Medulla oblongata (tissue), 1 donor: ENCODE measurements around the gene TTC39C.
A peak's percentile ranks its signal among the peaks of the same experiment; 100 is the strongest.
"Not testable (repeated sequence)": the region's sequence is repeated elsewhere in the genome, so short reads cannot be mapped to it uniquely, and the experiment has no call there.

Experiments used
- DNase-seq: peaks from one replicate; pipeline ENCODE4 v3.0.0-alpha.2; 2015; ENCODE audit errors: extremely low spot score

Gene TTC39C

GRCh38 chr18:24053211-24053610 lies 38.7 kb downstream of the TTC39C start:
- no peak for DNase-seq

GRCh38 chr18:24054130-24054529 lies 39.6 kb downstream of the TTC39C start:
- DNase-seq = peak; percentile 45

DNA sequence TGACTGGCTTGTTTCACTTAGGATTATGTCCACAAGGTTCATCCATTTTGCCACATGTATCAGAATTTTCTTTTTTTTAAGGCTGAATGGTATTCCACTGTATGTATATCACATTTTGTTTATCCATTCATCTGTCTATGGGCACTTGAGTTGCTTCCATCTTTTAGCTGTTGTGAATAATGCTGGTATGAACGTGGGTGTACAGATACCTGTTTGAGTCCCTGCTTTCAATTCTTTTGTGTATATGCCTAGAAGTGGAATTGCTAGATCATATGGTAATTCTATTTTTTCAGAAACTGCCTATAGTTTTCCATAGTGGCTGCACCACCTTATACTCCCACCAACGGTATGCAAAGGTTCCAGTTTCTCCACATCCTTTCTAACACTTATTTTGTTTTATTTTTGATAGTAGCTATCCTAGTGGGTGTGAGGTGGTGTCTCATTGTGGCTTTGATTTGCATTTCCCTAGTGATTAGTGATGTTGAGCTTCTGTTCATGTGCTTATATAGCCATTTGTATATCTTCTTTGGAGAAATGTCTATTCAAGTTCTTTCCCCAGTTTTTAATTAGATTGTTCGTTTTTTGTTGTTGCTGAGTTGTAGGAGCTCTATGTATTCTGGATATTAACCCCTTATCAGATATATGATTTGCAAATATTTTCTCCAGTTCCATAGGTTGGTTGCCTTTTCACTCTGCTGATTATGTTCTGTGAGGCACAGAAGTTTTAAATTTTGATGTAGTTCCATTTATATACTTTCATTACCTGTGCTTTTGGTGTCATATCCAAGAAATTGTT lies 40.7 kb downstream of the TTC39C start:
- DNase-seq = no peak

DNA sequence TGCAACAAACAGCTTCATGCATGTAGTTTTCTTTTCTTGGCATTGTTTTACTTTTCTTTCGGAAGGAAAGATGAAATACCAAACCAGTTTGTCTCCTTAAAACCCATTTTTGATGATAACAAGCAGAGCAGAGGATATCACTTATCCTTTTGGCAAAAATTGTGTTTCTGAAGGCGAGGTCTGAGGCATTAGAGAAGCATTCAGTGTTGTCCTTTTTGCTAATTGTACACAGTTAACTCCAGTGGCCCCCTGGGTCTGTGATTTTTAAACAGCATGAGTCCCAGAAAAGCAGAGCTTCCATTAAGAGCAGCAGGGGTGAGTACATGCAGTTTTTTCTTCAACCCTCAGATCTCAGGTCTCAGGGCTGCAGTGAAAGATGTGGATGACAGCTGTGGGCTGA lies 41.3 kb downstream of the TTC39C start:
- no peak for DNase-seq

DNA sequence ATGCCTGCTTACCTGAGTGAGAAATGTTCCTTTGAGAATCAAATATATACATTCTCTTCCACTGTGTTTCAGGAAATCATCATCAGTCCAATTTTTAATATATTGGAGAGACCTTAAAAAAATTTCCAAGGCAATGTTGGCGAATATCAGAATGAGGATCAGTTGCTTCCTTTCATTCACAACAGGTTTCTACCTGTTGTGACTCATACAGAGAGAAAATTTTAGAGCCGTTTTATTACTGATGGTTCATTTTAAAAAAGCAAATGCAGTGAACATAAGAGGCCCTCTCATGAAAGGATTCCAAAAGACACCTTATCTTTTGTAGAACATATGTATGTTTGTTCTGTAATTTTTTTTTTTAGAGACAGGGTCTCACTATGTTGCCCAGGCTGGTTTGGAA lies 42.0 kb downstream of the TTC39C start:
- DNase-seq = no peak

- no peak for DNase-seq
Observed at GRCh38 chr18:24057804-24058203, 43.2 kb downstream of the TTC39C start.

DNA sequence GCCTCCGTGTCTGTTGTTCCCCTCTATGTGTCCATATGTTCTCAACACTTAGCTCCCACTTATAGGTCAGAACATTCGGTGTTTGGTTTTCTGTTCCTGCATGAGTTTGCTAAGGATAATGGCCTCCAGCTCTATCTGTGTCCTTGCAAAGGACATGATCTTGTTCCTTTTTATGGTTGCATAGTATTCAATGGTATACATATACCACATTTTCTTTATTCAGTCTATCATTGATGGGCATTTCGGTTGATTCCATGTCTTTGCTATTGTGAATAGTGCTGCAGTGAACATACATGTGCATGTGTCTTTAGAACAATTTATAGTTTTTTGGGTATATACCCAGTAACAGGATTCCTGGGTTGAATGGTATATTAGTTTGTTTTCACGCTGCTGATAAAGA lies 44.8 kb downstream of the TTC39C start:
- DNase-seq = not testable (repeated sequence)

DNA sequence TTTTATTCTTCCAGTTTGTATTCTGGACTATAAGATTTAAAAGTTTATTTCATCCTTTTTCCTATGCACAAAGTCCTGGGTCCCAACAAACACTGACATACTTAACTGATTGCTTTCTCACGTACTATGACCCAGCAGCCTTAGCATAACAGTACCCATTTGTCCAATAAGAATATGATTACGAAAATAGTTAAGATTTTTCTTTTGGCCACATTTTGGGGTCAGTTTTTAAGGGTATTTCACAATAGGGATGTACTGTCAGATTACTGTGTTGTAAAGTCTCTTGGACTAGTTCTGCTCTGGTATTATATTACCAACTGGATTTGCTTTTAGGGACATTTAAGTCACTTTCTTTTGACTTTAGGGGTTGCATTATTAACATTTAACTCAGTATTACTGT lies 46.1 kb downstream of the TTC39C start:
- DNase-seq = no peak

DNA sequence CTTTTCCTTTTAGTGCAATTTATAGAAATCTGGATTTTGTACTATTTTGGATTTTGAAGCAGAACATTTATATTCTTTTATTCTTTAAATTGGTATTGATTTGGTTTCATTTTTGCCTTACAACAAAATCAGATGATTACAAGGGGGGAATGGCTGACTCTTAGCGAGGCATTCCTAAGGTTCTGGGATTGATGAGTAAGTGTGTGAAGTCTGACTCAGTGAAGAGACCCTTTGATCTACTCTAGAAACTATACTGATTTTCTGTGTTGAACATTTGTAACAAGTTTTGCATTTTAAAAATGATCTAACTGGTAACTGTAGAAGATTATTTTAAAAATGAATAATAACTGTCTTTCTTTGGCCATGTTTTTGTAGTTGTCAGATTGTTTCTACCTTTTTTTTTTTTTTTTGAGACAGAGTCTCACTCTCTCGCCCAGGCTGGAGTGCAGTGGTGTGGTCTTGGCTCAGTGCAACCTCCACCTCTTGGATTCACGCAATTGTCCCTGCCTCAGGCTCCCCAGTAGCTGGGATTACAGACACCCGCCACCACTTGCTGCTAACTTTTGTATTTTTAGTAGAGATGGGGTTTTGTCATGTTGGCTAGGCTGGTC lies 48.7 kb downstream of the TTC39C start:
- no peak for DNase-seq

DNA sequence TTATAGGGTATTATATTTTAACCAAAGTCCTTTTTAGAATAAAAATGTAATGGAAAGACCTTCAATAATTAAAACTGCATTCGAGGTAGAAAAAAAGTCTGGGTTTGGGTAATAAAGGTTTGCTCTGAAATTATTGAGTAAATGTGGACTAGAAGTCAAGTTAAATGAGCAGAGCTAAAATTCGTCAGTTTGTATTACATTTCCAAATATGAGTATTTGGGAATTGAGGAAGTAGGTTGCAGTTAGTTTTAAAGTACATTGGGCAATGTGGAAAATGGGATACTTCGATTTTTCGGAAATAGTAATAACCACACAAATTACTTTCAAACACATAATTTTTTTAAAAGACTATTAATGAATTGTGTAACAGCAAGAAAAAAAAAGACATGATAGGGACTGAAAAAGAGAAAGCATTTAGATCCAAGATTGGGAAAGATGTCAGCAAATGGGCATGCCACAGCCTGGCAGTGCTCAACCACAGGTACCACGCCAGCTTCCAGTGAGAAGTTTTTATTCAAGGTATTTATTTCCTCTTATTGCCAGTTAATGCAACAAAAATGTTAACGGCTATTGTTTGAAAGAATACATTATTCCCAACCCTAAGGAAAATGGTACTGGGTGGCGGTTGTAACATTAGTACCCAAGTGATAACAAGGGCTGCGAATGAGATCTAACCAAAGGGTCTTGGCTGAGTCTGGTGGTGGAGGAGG lies 50.0 kb downstream of the TTC39C start:
- DNase-seq = no peak

GRCh38 chr18:24065906-24066305 lies 51.4 kb downstream of the TTC39C start:
- no peak for DNase-seq

DNA sequence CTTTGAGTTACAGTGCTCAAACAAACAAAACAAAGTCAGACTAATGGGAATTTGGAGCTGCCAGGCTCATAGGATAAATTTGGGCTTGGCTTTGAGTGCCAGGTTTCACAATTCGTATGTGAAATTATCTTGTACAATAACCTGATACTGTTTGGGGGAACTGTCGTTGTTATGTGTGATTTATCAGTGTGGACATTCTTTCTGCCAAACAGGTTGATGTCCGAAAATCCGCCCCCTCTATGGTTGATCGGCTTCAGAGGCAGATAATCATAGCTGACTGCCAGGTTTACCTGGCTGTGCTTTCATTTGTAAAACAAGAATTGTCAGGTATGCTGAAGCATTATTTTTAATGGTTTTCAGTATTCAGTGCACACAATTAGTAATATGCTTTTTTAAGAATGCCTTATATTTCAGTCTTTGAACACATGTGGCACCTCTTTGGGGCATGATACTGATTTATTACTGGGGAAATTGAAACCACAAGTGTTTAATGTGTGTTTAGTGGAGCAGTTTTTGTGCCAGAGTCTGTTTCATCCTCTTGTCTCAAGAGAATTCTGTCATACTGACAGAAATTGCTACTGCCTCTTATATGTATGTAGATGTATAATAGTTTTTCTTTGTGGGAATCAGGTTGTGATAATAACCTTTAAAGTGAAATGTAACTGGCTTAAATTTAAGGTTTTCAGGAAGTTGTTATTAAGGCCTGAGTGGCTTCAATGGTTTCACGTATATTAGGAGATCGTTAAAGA lies 54.6 kb downstream of the TTC39C start:
- no peak for DNase-seq

GRCh38 chr18:24071029-24071428 lies 56.5 kb downstream of the TTC39C start:
- DNase-seq = no peak

DNA sequence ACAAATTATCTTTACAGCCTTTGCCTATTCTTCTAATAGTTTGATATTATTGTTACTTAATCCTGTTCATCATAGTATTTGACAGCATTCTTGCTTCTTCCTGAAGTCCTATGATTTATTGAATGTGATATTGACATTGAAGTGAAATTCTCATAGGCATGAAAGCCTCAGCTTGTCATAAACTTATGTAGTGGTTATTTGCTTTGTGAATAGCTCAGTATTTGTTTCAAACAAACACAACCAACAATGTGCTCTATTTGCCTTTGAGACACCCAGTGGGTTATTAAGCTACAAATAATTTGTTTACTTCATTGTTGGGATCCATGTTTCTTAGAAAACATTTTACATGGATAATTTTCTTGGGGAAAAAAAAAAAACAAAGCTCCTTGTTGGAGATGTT lies 57.2 kb downstream of the TTC39C start:
- DNase-seq = no peak

DNA sequence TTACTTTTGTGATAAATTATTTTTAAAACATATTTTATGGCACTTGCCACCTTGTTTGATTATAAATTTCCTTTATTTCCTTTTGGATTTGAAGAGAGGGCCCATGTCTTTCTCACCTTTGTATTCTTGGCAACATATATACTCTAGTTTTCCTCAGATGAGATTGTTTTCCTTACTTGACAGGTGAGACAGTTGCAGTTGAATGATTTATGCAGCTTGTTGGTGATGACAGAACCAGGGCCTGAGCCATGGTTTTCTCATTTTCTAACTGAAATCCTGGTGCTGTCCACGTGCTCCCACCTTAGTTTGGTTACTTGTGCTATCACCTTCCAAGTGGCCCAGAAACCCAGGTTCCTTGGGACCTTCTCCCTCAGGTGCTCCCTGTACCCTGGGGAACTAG lies 58.2 kb downstream of the TTC39C start:
- DNase-seq = no peak

DNA sequence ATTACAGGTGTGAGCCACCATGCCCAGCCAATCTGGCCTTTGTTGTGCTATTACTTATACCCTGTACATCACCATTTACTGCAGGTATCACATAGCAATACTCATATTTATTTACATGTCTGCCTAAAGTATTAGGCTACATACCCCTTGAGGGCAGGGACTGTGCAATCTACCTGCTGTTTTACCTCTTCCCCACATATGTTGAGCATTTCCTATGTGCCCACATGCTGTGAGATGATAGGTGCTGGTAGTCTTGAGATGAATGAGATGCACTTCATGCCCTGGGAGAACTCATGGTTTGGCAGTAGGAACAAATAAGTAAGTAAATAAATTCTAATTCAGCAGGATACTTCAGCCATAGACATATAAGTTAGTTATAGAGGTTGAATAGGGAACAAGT lies 59.2 kb downstream of the TTC39C start:
- no peak for DNase-seq

DNA sequence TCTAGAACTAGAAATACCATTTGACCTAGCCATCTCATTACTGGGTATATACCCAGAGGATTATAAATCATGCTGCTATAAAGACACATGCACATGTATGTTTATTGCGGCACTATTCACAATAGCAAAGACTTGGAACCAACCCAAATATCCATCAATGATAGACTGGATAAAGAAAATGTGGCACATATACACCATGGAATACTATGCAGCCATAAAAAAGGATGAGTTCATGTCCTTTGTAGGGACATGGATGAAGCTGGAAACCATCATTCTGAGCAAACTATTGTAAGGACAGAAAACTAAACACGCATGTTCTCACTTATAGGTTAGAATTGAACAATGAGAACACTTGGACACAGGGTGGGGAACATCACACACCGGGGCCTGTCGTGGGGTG lies 60.2 kb downstream of the TTC39C start:
- not testable (repeated sequence) for DNase-seq

GRCh38 chr18:24075767-24076597 lies 61.4 kb downstream of the TTC39C start:
- DNase-seq = no peak

- DNase-seq = no peak
Observed at GRCh38 chr18:24076950-24077349, 62.4 kb downstream of the TTC39C start.

DNA sequence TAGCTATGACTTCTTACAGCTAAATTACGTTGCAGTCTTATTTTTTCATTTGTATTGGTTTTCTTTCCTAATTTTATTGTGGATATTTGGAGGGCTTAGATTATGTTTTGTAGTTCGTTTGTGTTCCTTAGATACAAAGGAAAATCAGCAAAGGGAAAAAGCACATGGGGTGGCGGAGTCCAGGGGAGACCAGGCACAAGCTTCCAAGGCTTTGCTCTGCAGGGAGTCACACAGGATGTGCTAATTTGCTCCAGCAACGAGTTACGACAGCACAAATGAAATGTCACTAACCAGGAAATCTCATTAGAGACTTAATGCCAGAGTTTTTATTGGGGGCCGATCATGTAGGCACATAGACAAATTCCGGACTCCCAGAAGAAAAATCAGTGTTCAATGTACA lies 63.8 kb downstream of the TTC39C start:
- no peak for DNase-seq

GRCh38 chr18:24080861-24081260 lies 66.3 kb downstream of the TTC39C start:
- no peak for DNase-seq
